Measurements from ENCODE around the gene PEA15.

The PEA15 gene, protein sequence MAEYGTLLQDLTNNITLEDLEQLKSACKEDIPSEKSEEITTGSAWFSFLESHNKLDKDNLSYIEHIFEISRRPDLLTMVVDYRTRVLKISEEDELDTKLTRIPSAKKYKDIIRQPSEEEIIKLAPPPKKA

DNA sequence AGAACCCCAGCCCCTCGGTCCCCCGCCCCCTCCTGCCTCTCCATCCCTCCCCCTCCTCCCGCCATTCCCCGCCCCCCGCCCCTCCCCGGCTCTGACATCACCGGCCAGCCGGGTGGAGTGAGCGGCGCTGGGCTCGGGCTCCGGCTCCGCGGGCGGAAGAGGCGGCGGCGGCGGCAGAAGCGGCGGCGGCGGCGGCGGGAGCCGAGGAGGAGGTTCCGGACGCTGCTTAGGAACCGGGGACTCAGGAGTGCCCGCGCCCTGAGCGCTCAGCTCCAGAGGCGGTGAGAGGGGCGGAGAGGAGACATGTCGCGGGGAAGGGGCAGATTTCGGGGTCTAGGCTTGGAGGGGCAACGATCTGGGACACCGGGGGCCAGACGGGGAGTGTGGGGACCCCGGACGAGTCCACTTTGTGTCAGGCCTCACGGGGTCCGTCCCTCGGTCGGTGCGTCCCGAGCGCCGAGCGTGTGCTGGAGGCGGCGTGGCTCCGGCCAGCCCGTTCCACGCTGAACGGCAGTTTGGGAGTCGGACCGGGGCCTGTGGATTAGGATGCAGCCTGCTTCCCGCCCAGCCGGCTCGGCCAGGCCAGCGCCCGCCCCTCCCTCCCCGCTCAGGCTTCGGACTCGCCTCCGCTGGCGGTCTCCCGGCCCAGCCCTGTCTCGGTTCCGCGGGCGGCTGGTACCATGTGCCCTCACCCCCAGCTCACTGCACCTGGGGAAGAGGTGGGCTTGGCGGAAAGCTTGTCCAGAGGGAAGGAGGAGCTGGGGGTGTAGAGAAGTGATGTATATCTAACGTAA lies at the start of gene PEA15:
Gene PEA15 (plus strand): TSS at position 143 of the 794 bp plus-strand sequence. CDS start 6,161 bp downstream, outside the sequence.
- DNase-seq: peak; percentile 89

DNA sequence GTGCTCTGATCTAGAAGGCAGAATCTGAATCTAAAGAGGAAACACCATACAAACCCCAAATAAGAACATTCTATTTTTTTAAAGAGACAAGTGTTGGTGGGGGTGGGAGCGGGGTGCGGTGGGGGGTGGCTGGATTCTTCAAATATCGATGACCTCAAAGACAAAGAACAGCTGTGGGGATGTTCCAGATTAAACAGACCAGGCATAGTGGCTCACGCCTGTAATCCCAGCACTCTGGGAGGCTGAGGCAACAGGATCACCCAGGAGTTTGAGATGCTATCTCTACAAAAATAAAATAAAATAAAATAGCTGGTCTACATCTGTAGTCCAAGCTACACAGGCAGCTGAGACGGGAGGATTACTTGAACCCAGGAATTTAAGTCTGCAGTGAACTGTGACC lies 48.8 kb upstream of the PEA15 start:
- no peak for DNase-seq

DNA sequence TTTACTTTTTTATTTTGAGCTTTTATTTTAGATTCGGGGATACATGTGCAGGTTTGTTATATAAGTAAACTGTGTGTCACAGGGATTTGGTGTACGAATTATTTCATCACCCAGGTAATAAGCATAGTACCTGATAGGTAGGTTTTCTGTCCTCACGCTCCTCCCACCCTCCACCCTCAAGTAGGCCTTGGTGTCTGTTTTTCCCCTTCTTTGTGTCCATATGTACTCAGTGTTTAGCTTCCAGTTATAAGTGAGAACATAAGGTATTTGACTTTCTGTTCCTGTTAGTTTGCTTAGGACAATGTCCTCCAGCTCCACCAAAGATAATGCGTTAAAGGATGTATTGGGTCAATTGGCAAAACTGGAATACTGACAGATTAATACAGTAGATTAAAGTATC lies 48.0 kb upstream of the PEA15 start:
- no peak for DNase-seq

DNA sequence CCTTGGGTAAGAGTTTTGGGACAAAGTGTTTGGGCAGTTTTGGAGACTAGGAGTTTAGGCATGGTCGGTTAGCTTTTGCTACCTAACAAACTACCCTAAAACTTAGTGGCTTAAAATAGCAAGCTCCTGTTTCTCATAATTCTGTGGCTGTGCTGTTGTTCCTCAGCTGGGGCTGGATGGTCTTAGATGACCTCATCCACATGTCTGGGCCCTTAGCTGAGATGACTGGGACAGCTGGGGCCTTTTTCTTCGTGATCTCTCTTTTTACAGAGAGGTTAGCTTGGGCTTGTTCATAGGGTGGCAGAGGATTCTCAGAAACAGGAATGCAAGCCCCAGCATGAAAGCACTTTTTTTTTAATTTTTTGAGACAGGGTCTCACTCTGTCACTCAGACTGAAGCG lies 47.2 kb upstream of the PEA15 start:
- DNase-seq: no peak

DNA sequence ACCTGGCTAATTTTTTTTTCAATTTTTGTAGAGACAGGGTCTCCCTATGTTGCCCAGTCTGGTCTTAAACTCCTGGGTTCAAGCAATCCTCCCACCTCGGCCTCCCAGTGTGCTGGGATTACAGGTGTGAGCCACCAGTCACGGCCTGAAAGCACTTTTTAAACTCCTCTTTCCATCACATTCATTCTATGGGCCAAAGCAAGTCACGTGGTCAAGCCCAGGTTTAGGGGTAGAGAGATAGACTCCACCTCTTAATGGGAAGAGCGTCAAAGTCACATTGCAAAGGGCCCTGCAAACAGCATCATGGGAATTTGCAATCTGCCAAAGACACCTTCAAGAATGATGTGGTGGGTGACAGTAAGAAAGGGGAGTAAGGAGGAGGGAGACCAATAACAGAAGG lies 46.6 kb upstream of the PEA15 start:
- DNase-seq: no peak

DNA sequence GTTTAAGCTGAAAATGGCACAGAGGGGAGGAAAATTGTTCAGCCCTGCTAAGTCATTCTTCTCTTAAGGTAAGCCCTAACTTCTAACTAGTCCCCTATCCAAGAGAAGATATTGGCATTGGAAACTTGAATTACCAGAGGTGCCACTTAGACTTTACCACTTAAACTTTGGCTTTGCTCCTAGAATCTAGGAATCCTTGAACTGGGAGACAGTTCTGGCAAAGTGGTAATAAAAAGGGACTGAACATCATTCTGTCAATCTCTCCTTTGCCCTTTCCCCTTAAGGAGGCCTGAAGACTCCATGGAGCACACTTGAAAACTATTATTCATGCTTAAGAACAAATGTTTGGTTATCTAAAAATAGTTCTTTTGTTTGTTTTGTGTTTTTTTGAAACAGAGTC lies 45.3 kb upstream of the PEA15 start:
- no peak for DNase-seq

DNA sequence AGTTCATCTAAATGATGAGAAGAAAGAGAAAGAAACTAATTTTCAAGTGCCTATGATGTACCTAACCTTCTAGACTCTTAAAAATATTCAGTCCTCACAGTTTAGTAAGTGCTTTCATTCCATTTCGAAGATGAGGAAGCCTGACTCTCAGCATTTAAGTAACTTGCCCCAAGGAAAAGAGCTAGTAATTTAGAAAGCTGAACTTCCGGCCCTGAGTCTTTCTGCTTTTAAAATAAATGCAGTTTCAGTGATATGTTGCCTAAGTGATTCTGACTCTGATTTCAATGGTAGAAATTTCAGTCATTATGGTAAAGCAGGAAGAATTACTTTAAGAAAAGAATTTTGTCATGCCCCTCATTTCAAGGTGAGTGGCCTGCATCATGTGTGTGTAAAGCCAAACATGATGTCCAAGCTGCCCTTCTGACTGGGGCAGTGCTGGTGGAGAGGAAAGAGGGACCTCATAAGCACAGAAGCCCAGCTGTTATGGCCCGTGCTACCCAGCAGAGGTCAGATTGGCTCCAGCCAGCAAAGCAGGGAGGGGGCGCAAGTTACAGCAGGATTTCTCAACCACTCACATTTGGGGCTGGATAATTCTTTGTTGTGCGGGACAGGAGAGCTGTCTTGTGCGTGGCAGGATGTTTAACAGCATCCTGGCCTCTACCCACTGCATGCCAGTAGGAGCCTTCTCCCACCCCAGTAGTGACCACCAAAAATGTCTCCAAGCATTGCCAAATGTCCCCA lies 43.0 kb upstream of the PEA15 start:
- DNase-seq: no peak

DNA sequence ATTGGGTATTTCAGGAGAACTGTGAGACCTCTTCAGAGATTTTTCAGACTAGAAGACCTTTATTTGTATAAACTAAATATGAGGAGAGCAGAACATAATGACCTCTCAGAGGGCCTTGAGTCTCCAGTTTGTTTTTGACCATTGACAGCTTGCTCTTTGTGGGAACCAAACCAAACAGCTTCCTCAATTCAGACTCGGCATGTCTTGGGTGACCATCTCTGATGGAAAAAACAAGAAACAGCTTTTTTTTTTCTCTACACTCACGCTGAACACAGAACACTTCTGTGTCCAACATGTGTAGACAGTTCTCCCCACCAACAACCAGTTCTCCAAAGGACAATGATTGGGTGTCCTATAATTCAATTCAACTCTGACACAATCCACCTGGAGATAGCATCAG lies 42.3 kb upstream of the PEA15 start:
- no peak for DNase-seq

DNA sequence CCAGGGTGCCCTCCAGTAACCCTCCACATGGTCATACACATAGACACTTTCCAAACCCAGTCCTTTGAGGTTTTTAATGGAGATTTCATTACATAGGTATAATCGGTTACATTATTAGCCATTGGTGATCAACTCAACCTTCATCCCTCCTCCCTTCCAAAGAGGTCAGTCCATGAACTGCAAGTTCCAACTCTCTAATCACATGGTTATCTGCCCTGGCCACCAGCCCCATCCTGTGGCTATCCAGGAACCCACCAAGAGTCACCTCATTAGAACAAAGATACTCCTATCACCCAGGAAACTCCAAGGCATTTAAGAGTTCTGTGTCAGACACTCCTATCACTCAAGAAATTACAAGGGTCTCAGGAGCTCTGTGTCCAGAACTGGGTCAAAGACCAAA lies 41.6 kb upstream of the PEA15 start:
- DNase-seq: no peak

DNA sequence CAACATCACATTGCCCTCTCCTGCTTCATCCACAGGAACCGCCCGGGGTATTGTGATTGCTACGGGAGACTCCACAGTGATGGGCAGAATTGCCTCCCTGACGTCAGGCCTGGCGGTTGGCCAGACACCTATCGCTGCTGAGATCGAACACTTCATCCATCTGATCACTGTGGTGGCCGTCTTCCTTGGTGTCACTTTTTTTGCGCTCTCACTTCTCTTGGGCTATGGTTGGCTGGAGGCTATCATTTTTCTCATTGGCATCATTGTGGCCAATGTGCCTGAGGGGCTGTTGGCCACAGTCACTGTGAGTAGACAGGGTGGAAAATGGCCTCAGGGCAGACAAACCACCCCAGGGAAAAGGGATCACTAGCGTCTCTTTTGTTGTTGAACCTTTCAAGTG lies 41.1 kb upstream of the PEA15 start:
- DNase-seq: no peak

DNA sequence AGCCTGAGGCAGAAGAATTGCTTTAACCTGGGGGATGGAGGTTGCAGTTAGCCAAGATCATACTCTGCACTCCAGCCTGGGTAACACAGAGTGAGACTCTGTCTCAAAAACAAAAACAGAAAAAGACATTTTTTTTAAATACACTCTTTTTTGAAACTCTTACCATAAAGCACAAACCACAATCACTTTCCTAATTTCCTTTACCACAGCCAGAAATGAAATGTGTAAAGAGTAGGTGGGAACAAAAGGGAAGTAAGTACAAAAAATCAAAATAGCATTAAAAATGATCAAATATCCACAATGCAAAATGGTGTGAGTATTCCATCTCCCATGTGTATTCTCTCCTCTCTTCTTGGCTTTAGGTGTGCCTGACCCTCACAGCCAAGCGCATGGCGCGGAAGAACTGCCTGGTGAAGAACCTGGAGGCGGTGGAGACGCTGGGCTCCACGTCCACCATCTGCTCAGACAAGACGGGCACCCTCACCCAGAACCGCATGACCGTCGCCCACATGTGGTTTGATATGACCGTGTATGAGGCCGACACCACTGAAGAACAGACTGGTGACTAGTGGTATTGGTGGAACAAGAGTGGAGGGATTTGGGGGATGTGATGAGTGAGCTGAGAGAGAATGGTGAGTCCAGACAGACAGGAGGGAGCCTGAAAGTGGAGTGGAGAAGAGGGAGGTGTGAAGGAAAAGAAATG lies 38.9 kb upstream of the PEA15 start:
- DNase-seq: no peak

DNA sequence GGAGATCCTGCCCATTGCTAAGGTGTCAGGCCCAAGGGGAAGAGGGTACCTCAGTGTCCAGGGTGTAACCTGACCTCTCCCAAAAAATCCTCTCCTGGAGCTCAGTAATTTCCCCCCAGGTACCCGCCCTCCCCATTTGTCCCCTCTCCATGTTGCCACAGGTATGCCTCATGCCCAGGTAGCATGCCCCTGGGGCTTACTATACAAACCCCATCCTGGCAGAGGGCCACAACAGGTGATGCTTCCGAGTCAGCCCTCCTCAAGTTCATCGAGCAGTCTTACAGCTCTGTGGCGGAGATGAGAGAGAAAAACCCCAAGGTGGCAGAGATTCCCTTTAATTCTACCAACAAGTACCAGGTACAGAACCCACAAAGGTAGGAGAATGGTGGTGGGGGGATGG lies 38.1 kb upstream of the PEA15 start:
- no peak for DNase-seq

DNA sequence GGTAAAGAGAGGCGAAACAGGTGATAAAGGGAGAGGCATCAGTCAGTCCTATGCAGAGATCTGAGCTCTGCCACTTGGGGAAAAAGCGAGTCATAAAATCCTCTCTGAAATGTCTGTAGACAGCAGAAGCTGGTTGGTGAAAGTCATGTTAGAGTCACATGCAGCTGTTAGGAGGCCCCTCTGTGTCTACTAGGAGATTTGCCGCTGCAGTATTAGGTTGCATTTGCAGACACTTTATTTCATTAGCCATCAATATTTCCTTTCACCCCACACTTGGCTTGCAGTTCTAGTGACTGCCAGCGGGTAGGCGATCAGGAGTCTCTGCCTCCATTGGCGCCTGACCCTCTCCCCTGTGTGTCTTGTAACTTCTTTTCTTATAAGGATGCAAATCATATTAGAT lies 37.6 kb upstream of the PEA15 start:
- no peak for DNase-seq

DNA sequence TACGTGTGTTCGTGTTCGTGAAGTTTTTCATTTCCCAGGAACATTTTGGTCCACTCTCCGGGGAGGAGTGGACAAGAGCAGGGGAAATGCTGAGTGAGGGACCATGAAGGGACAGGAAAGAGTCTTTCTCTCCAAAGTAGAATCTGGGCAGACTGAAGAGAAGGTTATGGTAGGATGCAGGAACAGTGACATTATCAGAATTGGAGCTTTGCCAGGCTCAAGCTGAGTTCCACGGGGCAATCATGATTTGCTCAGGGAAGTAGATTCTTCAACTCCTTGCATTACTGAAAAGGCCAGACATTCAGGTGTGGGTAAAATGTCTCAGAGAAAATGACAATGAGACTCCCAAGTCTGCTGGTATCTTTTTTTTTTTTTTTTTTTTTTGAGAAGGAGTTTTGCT lies 37.2 kb upstream of the PEA15 start:
- no peak for DNase-seq

DNA sequence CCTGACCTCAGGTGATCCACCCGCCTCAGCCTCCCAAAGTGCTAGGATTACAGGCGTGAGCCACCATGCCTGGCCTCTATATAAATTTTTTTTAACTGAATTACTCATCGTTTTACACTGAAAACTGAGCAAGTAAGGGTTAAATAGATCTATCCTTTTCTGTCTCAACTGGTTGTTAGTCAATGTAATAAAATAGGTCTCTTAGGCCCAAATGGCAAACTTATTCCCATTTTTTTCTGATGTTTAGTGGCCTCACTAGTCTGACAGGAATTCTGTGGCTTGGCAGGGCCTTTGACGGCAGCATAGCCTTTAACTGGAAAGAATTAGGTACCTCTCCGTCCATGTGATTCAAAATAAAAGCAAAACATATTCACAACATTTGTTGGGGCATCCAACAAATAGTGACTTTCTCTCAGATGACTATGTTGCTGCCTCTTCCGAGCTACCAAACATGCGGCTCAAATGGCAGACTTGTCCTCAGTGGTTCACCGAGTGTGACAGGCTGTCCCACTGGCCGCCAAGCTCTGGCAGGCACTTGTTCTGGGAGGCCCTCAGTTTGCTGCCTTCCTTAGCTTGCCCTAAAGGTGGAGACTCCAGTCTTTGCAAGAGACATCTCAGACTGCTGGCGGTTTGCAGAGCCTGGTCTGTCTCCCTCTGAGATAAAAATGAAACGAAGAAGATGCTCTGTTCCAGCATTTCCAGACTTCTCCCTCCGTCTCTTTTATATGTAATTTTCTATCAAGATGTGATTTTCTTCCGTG lies 36.4 kb upstream of the PEA15 start:
- DNase-seq: no peak

DNA sequence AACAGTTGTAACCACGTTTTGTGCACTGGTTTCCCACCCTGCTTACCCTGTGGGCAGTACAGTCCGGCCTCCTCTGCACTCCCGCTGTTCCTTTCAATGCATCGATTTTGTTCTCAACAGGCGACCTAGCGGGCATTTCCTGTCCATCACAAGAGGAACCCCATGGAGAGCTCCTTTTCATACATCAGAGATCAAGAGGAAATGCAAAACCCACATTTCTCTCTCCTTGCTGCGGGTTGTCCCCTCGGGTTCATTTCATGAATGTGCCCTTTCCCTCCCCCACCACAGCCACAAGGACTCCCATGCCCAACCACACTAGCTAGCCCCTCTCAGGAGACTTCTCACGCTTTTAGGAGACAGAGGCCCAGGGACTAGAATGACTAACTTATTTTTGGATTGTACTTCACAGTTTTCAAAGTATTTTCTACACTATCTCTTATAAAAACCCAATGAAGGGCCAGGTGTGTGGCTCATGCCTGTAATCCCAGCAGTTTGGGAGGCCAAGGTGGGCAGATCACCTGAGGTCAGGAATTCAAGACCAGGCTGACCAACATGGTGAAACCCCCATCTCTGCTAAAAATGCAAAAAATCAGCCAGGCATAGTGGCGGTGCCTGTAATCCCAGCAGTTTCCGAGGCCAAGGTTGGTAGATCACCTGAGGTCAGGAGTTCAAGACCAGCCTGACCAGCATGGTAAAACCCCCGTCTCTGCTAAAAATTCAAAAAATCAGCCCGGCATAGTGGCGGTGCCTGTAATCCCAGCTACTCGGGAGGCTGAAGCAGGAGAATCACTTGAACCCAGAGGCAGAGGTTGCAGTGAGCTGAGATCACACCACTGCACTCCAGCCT lies 35.4 kb upstream of the PEA15 start:
- no peak for DNase-seq

DNA sequence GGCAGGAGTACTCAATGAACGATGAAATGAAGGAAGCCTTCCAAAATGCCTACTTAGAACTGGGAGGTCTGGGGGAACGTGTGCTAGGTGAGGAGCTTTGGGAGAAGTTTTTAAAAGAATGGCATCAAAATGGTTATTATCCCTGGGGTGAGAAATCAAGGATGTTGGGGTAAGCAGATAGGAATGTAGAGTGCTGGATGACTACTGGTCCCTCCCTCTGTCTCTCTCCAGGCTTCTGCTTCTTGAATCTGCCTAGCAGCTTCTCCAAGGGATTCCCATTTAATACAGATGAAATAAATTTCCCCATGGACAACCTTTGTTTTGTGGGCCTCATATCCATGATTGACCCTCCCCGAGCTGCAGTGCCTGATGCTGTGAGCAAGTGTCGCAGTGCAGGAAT lies 33.8 kb upstream of the PEA15 start:
- no peak for DNase-seq

DNA sequence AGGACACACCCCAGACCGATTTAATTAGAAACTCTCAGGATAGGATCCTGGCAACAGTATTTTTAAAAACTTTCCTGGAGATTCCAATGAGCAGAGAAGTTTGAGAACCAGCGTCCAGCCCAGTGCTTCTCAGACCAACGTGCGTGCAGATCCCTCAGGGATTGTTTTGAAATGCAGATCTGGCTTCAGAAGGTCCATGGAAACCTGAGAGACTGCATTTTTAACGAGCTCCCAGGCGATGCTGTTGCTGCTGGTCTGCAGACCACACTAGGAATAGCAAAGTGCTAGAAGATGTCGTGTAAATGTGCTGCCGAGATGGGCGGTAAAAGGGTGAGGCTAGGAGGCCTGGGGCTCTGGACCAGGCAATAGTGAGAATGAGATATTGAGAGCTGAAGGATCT lies 33.2 kb upstream of the PEA15 start:
- no peak for DNase-seq

DNA sequence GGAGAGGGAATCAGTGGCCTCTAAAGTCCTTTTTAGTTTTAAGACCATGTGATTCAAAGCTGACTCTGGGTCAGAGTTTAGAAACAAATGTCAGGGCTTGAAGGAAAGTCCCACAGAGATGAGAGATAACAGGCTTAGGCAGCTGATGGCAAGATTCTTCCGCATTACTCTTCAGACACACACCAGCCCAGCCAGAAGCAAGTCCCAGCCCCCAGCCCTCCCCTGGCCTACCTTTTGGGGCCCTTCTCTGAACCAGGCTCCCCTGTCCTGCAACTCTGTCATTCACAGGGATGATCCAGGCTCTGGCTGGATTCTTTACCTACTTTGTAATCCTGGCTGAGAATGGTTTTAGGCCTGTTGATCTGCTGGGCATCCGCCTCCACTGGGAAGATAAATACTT lies 28.0 kb upstream of the PEA15 start:
- DNase-seq: no peak

DNA sequence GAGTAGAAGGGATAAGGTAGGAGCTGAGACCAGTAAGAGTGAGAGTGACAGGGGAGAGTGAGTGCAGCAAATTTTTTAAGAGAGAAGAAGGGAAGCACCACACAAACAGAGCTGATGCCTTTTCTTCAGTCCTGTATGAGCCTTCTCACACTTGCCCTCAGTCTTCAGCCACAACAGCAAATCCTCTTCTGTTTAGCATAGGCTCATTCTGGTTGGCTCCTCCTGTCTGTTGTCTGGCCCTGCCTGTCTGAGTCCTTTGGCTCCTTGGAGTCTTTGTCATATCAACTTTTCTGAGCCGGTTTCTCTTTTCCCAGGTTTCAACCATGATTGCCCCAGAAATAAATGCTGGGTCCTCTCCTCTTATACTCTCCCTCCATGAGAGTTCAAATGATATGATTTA lies 27.5 kb upstream of the PEA15 start:
- DNase-seq: no peak

DNA sequence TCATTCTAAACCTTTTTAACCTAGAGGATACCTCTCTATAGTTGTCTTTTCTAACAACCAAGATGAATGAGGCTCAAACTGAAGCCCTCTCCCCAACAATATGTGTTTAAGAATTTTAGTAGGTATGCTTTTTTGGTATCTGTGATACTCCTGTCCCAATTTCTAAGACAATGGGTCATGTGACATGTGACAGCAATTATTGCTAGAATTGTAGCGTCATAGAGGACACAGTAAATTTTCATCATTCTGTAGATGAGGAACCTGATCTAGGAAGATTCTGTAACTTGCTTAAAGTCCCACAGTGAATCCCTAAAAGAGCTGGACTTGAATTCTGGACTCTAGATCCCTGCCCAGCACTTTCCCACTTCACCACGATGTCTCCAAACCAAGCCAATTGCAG lies 26.5 kb upstream of the PEA15 start:
- DNase-seq: no peak

DNA sequence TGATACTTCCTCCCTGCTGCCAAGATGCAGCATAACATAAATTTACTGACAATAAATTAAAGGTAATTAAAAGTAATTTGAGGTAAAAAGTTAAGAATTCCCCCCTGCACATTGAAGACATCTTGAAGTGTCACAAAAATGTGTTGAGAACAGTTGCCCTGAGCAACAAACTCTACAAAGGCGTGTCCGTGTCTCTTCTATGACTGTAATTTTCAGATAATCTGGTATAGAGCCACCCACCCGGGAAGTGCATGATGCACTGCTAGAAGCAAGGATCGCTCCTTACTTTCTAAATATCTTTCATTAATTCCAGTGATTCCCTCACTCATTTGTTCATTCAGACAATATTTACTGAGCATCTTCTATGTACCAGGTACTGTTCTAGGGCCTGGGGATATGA lies 25.8 kb upstream of the PEA15 start:
- DNase-seq: no peak
